Measurements from ENCODE around the gene SLC4A11.

Gene SLC4A11

GRCh38 chr20:3209257-3209945 lies 29.6 kb downstream of the SLC4A11 start, which contains the start of gene ITPA:
Gene ITPA, plus strand, starts transcription at chr20:3209498. Its CDS starts 54 bp downstream, at chr20:3209552.
- H3K9me3 Mint-ChIP-seq = no peaks in the 10 kb centered on the region
- peaks cover 9% of the 10 kb centered on the region for H3K27me3 Mint-ChIP-seq (ENCODE audit: low read depth, poor library complexity)
- DNase-seq = peak; percentile 74
- H3K27ac Mint-ChIP-seq = peak within 1 kb of the TSS; percentile 99
- H3K4me1 Mint-ChIP-seq = peaks cover 38% of the 10 kb centered on the region
- peaks cover 18% of the 10 kb centered on the region for H3K36me3 Mint-ChIP-seq (ENCODE audit: low read depth)
- no peak for TF ChIP-seq CTCF (IDR thresholded peaks at IDR 0.05)
- peak within 1 kb of the TSS; percentile 92 for H3K4me3 Mint-ChIP-seq

DNA sequence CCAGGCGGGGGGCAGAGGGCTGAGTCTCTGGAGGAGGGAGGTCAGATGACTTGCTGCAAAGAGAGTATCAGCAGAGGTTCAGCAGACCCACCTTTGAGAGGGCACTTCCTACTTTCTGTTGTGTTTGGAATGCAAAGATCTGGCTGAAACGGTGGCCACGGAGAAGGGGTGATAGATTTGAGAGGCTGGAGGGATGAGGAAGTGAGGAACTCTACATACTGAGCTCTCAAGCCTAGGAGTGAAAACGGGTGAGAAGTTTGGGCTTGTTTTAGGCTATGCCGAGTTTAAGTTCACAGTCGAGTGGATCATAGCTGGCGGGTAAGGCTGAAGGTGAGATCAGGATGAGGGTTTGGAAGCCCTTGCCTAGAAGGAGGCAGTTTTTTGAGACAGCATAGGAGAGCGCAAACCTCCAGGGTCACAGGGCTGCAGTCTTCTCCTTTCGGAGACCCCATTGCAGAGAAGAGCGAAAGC lies 30.2 kb downstream of the SLC4A11 start:
- no peak for TF ChIP-seq CTCF (IDR thresholded peaks at IDR 0.05)
- DNase-seq = no peak
- Mint-ChIP-seq H3K27ac (peak overlapping the region; percentile 80), H3K4me3 (peak overlapping the region; percentile 92), H3K9me3 (no peaks in the 10 kb centered on the region), H3K36me3 (ENCODE audit: low read depth) (peaks cover 13% of the 10 kb centered on the region), H3K27me3 (ENCODE audit: low read depth, poor library complexity) (peaks cover 9% of the 10 kb centered on the region), H3K4me1 (peaks cover 39% of the 10 kb centered on the region)

- peak; percentile 88 for DNase-seq
- Mint-ChIP-seq H3K9me3 (no peaks in the 10 kb centered on the region), H3K27ac (peak within 1 kb of the TSS; percentile 82), H3K4me3 (peak within 1 kb of the TSS; percentile 94), H3K4me1 (peaks cover 22% of the 10 kb centered on the region), H3K27me3 (ENCODE audit: low read depth, poor library complexity) (peaks cover 3% of the 10 kb centered on the region), H3K36me3 (ENCODE audit: low read depth) (peaks cover 30% of the 10 kb centered on the region)
- TF ChIP-seq CTCF (IDR thresholded peaks at IDR 0.05) = no peak
Observed at GRCh38 chr20:3204124-3204794, 34.7 kb downstream of the SLC4A11 start, which contains the start of gene DDRGK1. Gene DDRGK1, minus strand, starts transcription at chr20:3204682. Its CDS starts 55 bp downstream, at chr20:3204627.

DNA sequence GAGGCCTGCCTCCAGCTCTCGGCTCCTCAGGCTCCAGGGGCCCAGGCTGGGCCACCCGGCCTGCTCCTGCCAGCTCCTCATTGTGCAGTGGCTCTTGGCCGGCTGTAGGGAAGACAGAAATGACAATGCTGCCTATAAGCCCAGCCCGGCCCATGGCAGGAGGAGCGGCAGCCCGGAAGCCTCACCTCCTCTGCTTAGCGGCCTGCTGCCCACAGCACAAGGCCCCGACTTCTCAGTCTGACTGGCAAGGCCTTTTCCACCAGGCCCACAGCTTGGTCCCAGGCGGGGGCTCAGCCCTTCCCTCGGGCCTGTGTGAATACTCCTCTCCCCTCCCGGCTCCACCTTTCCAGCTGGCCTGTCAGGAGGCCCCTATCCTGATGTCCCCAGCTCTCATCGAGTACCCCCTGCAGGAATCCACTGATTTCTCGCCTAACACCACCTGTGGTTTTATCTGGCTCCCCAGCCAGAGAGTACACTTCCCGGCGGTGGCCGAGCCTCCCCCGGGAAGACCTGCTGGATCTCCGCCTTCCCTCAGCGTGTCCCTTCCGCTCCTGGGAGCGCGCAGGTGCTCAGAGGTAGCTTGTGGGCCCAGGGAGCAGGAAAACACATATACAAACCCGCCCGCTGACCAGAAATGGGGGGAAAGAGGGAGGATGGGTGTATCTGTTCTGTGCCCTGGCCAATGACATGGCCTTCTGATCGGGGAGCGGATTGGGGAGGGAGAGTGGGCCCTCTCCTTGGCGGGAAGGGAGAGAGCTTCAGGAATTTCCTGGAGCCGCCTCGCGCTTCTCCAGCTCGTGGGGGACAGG lies 35.5 kb downstream of the SLC4A11 start:
- no peaks in the 10 kb centered on the region for H3K9me3 Mint-ChIP-seq
- no peak for DNase-seq
- H3K4me1 Mint-ChIP-seq = peaks cover 18% of the 10 kb centered on the region
- H3K36me3 Mint-ChIP-seq (ENCODE audit: low read depth) = peaks cover 37% of the 10 kb centered on the region
- H3K4me3 Mint-ChIP-seq = peak overlapping the region; percentile 94
- no peak for TF ChIP-seq CTCF (IDR thresholded peaks at IDR 0.05)
- peaks cover 3% of the 10 kb centered on the region for H3K27me3 Mint-ChIP-seq (ENCODE audit: low read depth, poor library complexity)
- peak overlapping the region; percentile 82 for H3K27ac Mint-ChIP-seq

DNA sequence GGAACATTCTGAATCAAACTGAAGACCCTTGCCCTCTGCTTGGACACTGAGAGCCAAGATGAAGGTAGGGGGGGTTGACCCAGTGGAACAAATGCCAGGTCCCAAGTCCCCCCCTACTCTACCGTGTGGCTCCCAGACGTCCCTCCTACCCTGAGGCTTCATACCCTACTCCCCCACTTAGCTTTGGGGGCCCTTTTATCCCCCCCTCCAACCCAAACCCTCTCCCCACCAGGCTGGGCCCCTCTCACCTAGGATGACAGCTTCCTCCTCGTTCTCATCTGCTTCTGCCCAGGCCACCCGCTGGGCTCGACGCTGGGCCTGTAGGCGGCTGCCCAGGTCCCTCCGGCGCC lies 36.0 kb downstream of the SLC4A11 start:
- TF ChIP-seq CTCF (IDR thresholded peaks at IDR 0.05) = no peak
- Mint-ChIP-seq H3K27ac (no peak overlapping the region), H3K36me3 (ENCODE audit: low read depth) (peaks cover 39% of the 10 kb centered on the region), H3K4me1 (peaks cover 12% of the 10 kb centered on the region), H3K27me3 (ENCODE audit: low read depth, poor library complexity) (peaks cover 3% of the 10 kb centered on the region), H3K4me3 (peak overlapping the region; percentile 94), H3K9me3 (no peaks in the 10 kb centered on the region)
- no peak for DNase-seq

Measured in nephron progenitor cell (in vitro differentiated cells).